ENCODE results near the gene PTTG2. TPM values are rescaled to one million over a fixed set of nuclear protein-coding genes. Genes with fewer than 3 reads are reported as not detected.

PTTG2 gene
- total RNA-seq, 2 donors from 2014 or later = not detected

DNA sequence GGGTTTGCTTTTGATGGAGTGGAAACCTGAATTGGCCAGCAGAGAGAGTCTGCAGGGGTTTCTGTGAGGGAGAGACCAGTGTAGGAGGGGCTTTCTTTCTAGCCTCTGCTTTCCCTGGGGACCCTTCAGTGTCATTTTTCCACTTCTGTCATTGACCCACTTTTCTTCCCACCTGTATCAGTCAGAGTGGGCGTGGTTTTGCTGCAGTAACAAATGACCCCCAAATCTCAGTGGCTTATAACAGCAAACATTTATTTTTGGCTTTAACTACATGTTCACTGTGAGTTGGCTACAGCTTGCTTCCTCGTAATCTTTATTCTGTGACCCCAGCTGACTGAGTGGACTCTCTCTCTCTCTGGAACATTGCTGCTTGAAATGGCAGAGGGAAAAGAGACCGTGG is 25.6 kb upstream of the PTTG2 start:
- H3K9me3 ChIP-seq (ENCODE audit: control insufficient read depth, low read length) = no peaks in the 10 kb centered on the region
- no peak overlapping the region for H3K4me3 ChIP-seq (ENCODE audit: low read length)
- TF ChIP-seq, protein P1, sequence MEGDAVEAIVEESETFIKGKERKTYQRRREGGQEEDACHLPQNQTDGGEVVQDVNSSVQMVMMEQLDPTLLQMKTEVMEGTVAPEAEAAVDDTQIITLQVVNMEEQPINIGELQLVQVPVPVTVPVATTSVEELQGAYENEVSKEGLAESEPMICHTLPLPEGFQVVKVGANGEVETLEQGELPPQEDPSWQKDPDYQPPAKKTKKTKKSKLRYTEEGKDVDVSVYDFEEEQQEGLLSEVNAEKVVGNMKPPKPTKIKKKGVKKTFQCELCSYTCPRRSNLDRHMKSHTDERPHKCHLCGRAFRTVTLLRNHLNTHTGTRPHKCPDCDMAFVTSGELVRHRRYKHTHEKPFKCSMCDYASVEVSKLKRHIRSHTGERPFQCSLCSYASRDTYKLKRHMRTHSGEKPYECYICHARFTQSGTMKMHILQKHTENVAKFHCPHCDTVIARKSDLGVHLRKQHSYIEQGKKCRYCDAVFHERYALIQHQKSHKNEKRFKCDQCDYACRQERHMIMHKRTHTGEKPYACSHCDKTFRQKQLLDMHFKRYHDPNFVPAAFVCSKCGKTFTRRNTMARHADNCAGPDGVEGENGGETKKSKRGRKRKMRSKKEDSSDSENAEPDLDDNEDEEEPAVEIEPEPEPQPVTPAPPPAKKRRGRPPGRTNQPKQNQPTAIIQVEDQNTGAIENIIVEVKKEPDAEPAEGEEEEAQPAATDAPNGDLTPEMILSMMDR (conservative IDR thresholded peaks at IDR 0.05) = no peak
- no peak overlapping the region for H3K27ac Mint-ChIP-seq
- WGBS, 2 experiments (ENCODE audit: insufficient coverage in 1 of 2, insufficient read length in 1 of 2) = 87 to 92% methylated on average over 2 to 3 of the region's 3 CpGs
- H3K27ac ChIP-seq (ENCODE audit: low read depth, low read length) = no peak overlapping the region
- H3K4me1 ChIP-seq (ENCODE audit: control insufficient read depth, insufficient read depth, low read length) = no peaks in the 10 kb centered on the region
- no peaks in the 10 kb centered on the region for H3K4me1 Mint-ChIP-seq
- H3K9ac ChIP-seq (ENCODE audit: extremely low read depth, low read length, poor library complexity, severe bottlenecking) = no peak overlapping the region
- no peaks in the 10 kb centered on the region for H3K36me3 ChIP-seq (ENCODE audit: control insufficient read depth, insufficient read depth, low read length)
- no peaks in the 10 kb centered on the region for H3K27me3 Mint-ChIP-seq (ENCODE audit: insufficient read depth)
- H3K4me3 Mint-ChIP-seq = no peak overlapping the region
- H3K9me3 Mint-ChIP-seq = no peaks in the 10 kb centered on the region
- DNase-seq = no peak
- no peaks in the 10 kb centered on the region for H3K36me3 Mint-ChIP-seq (ENCODE audit: low read depth)
- H3K27me3 ChIP-seq (ENCODE audit: control insufficient read depth, insufficient read depth, low read length, poor library complexity, severe bottlenecking) = no peaks in the 10 kb centered on the region

DNA sequence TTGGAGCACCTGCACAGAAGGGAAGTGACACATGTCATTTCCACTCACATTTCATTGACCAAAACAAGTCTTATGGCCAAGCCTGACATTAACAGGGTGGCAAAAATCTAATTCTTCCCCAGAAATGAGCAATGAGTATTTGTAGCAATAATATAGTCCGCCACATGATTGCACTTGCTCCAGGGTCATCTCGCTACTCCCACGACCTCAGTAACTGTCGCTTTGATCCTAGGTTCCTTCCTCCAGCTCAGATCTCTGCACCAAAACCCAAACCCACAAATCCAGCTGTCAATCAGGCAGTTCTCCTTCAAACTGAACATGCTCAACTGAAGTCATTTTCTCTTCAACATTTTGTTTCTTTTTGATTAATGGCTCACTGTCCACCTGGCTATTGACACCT is 25.2 kb upstream of the PTTG2 start:
- Mint-ChIP-seq H3K27ac (no peak overlapping the region), H3K4me3 (no peak overlapping the region), H3K36me3 (ENCODE audit: low read depth) (no peaks in the 10 kb centered on the region), H3K27me3 (ENCODE audit: insufficient read depth) (no peaks in the 10 kb centered on the region), H3K4me1 (no peaks in the 10 kb centered on the region), H3K9me3 (no peaks in the 10 kb centered on the region)
- no peak overlapping the region for H3K27ac ChIP-seq (ENCODE audit: low read depth, low read length)
- no peak for DNase-seq
- TF ChIP-seq, protein P1 (conservative IDR thresholded peaks at IDR 0.05) = no peak
- H3K4me3 ChIP-seq (ENCODE audit: low read length) = no peak overlapping the region
- H3K9ac ChIP-seq (ENCODE audit: extremely low read depth, low read length, poor library complexity, severe bottlenecking) = no peak overlapping the region
- H3K9me3 ChIP-seq (ENCODE audit: control insufficient read depth, low read length) = no peaks in the 10 kb centered on the region
- no peaks in the 10 kb centered on the region for H3K27me3 ChIP-seq (ENCODE audit: control insufficient read depth, insufficient read depth, low read length, poor library complexity, severe bottlenecking)
- WGBS, 2 experiments (ENCODE audit: insufficient coverage in 1 of 2, insufficient read length in 1 of 2) = 82 to 88% methylated on average over 4 of the region's 4 CpGs
- no peaks in the 10 kb centered on the region for H3K36me3 ChIP-seq (ENCODE audit: control insufficient read depth, insufficient read depth, low read length)
- no peaks in the 10 kb centered on the region for H3K4me1 ChIP-seq (ENCODE audit: control insufficient read depth, insufficient read depth, low read length)

DNA sequence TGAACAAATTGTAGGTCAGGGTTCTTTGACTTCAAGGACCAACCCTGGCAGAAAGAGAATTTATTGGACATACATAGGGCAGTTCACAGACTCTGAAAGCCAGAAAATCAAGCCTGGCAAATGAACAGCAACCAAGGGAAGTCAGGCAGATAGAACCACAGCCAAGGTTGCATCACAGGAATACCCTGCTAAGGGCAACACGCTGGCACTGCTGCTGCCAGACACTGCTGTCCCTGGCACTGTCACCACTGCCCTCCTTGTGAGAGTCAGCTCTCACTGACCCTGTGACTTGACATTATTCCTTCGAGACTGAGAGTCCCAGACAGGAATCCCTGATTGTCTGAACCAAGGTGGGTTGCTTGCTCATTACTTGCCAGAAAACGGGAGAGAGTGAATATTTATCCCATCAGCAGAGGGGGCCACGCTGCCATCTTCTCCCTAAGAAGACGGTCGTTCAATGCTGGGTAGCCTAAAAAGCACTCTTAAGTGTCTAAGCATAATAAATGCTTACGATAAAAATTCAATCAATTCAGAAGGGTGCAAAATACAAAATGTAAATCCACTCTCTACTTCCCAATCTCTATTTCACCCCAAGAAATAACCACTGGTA is 23.2 kb upstream of the PTTG2 start:
- H3K9ac ChIP-seq (ENCODE audit: extremely low read depth, low read length, poor library complexity, severe bottlenecking) = no peak overlapping the region
- H3K4me1 ChIP-seq (ENCODE audit: control insufficient read depth, insufficient read depth, low read length) = no peaks in the 10 kb centered on the region
- Mint-ChIP-seq H3K36me3 (ENCODE audit: low read depth) (no peaks in the 10 kb centered on the region), H3K9me3 (no peaks in the 10 kb centered on the region), H3K27ac (no peak overlapping the region), H3K4me3 (no peak overlapping the region), H3K4me1 (no peaks in the 10 kb centered on the region), H3K27me3 (ENCODE audit: insufficient read depth) (peaks cover 2% of the 10 kb centered on the region)
- WGBS, 2 experiments (ENCODE audit: insufficient coverage in 1 of 2, insufficient read length in 1 of 2) = 62 to 74% methylated on average over 7 of the region's 7 CpGs
- no peaks in the 10 kb centered on the region for H3K27me3 ChIP-seq (ENCODE audit: control insufficient read depth, insufficient read depth, low read length, poor library complexity, severe bottlenecking)
- H3K4me3 ChIP-seq (ENCODE audit: low read length) = no peak overlapping the region
- DNase-seq = peak; percentile 57
- no peaks in the 10 kb centered on the region for H3K9me3 ChIP-seq (ENCODE audit: control insufficient read depth, low read length)
- no peak overlapping the region for H3K27ac ChIP-seq (ENCODE audit: low read depth, low read length)
- H3K36me3 ChIP-seq (ENCODE audit: control insufficient read depth, insufficient read depth, low read length) = no peaks in the 10 kb centered on the region
- TF ChIP-seq, protein P1 (conservative IDR thresholded peaks at IDR 0.05) = peak; percentile 53

Measured in endodermal cell (in vitro differentiated cells).